Stimulated activated CD4-positive, alpha-beta T cell treated with anti-CD3 and anti-CD28 coated beads, Interleukin-12 subunit alpha, Interleukin-12 subunit beta, amount 100 ng/mL, for 4 hours (primary cell): ENCODE measurements around the gene TRPV2.
"Not testable (repeated sequence)": the region's sequence is repeated elsewhere in the genome, so short reads cannot be mapped to it uniquely, and the experiment has no call there.

ENCODE experiments used
- DNase-seq: peaks from one replicate; pipeline ENCODE4 v3.0.0-alpha.2; 2020

Gene TRPV2

GRCh38 chr17:16415031-16415924, at the start of gene TRPV2:
TRPV2 (plus strand) TSS chr17:16415571; CDS start chr17:16417669, 2,098 bp downstream.
- DNase-seq = peak; percentile 44

- DNase-seq = no peak
Observed at GRCh38 chr17:16371742-16372141, 43.6 kb upstream of the TRPV2 start.

- DNase-seq = no peak
Observed at GRCh38 chr17:16374146-16374938, 41.0 kb upstream of the TRPV2 start.

- DNase-seq = no peak
Observed at GRCh38 chr17:16377941-16378341, 37.4 kb upstream of the TRPV2 start.

- DNase-seq = no peak
Observed at GRCh38 chr17:16378636-16379282, 36.6 kb upstream of the TRPV2 start.

GRCh38 chr17:16379654-16380053, 35.7 kb upstream of the TRPV2 start:
- DNase-seq = no peak

- peak; percentile 89 for DNase-seq
Observed at GRCh38 chr17:16380640-16381495, 34.5 kb upstream of the TRPV2 start, which contains the start of gene UBB. UBB (plus strand) TSS chr17:16381091; CDS start chr17:16381908, 817 bp downstream.

GRCh38 chr17:16381496-16381820, 33.9 kb upstream of the TRPV2 start:
- DNase-seq = no peak

GRCh38 chr17:16383216-16383615, 32.2 kb upstream of the TRPV2 start:
- DNase-seq = no peak

- DNase-seq = no peak
Observed at GRCh38 chr17:16383772-16384287, 31.5 kb upstream of the TRPV2 start.

- no peak for DNase-seq
Observed at GRCh38 chr17:16384557-16384956, 30.8 kb upstream of the TRPV2 start.

GRCh38 chr17:16386126-16386507, 29.3 kb upstream of the TRPV2 start:
- not testable (repeated sequence) for DNase-seq

GRCh38 chr17:16391451-16391850, 23.9 kb upstream of the TRPV2 start:
- DNase-seq = no peak

- not testable (repeated sequence) for DNase-seq
Observed at GRCh38 chr17:16392491-16392890, 22.9 kb upstream of the TRPV2 start.

GRCh38 chr17:16395887-16396286, 19.5 kb upstream of the TRPV2 start:
- DNase-seq = not testable (repeated sequence)

GRCh38 chr17:16396693-16397092, 18.7 kb upstream of the TRPV2 start:
- not testable (repeated sequence) for DNase-seq

- DNase-seq = no peak
Observed at GRCh38 chr17:16398270-16399267, 16.8 kb upstream of the TRPV2 start.

- DNase-seq = not testable (repeated sequence)
Observed at GRCh38 chr17:16403847-16404246, 11.5 kb upstream of the TRPV2 start.

GRCh38 chr17:16406742-16407674, 8.4 kb upstream of the TRPV2 start:
- no peak for DNase-seq
